Activated effector memory CD4-positive, alpha-beta T cell treated with anti-CD3 and anti-CD28 coated beads, Interleukin-2, amount 50 U/mL, for 16 hours (primary cell): ENCODE measurements around the gene PDE4D.

Experiments used
- DNase-seq: peaks from one replicate; pipeline ENCODE4 v3.0.0-alpha.2; 2020

PDE4D gene

GRCh38 chr5:59188419-59189225 lies 704.9 kb downstream of the PDE4D start:
- DNase-seq, result peak; percentile 79

- DNase-seq, result no peak
Observed at GRCh38 chr5:59187857-59188256, 705.7 kb downstream of the PDE4D start.

GRCh38 chr5:59186623-59187022 lies 706.9 kb downstream of the PDE4D start:
- DNase-seq, result no peak

GRCh38 chr5:59185757-59186385 lies 707.7 kb downstream of the PDE4D start:
- no peak for DNase-seq

GRCh38 chr5:59184769-59185168 lies 708.8 kb downstream of the PDE4D start:
- no peak for DNase-seq

- DNase-seq, result no peak
Observed at GRCh38 chr5:59182760-59183159, 710.8 kb downstream of the PDE4D start.

- no peak for DNase-seq
Observed at GRCh38 chr5:59180515-59180914, 713.0 kb downstream of the PDE4D start.

GRCh38 chr5:59179704-59180103 lies 713.8 kb downstream of the PDE4D start:
- no peak for DNase-seq

GRCh38 chr5:59178482-59178881 lies 715.0 kb downstream of the PDE4D start:
- no peak for DNase-seq

GRCh38 chr5:59178071-59178470 lies 715.5 kb downstream of the PDE4D start:
- DNase-seq, result no peak

- no peak for DNase-seq
Observed at GRCh38 chr5:59177644-59178043, 715.9 kb downstream of the PDE4D start.

- peak; percentile 63 for DNase-seq
Observed at GRCh38 chr5:59174248-59174844, 719.2 kb downstream of the PDE4D start.

GRCh38 chr5:59173578-59173977 lies 719.9 kb downstream of the PDE4D start:
- DNase-seq, result no peak

- DNase-seq, result no peak
Observed at GRCh38 chr5:59171131-59171530, 722.4 kb downstream of the PDE4D start.

GRCh38 chr5:59169768-59170150 lies 723.8 kb downstream of the PDE4D start:
- no peak for DNase-seq

- no peak for DNase-seq
Observed at GRCh38 chr5:59169081-59169767, 724.3 kb downstream of the PDE4D start.

GRCh38 chr5:59168067-59168466 lies 725.5 kb downstream of the PDE4D start:
- DNase-seq, result no peak

- no peak for DNase-seq
Observed at GRCh38 chr5:59164041-59164830, 729.3 kb downstream of the PDE4D start.

GRCh38 chr5:59161221-59162105 lies 732.1 kb downstream of the PDE4D start:
- no peak for DNase-seq

- DNase-seq, result no peak
Observed at GRCh38 chr5:59158637-59159391, 734.7 kb downstream of the PDE4D start.

GRCh38 chr5:59158165-59158564 lies 735.4 kb downstream of the PDE4D start:
- no peak for DNase-seq
